Measurements from ENCODE around the gene ANTXRL.

- TF ChIP-seq EZH2 (IDR thresholded peaks at IDR 0.05; ENCODE audit: low read length, unreplicated experiment) (no peak), CTCF (conservative IDR thresholded peaks at IDR 0.05; ENCODE audit: low read depth, low read length) (no peak), EZH2phosphoT487 (IDR thresholded peaks at IDR 0.05; ENCODE audit: borderline replicate concordance, low read length) (no peak)
Observed at GRCh38 chr10:46298477-46299285, 11.9 kb downstream of the ANTXRL start.

Measured in PC-3 (cell line).